ENCODE results near the gene UTS2R.

DNA sequence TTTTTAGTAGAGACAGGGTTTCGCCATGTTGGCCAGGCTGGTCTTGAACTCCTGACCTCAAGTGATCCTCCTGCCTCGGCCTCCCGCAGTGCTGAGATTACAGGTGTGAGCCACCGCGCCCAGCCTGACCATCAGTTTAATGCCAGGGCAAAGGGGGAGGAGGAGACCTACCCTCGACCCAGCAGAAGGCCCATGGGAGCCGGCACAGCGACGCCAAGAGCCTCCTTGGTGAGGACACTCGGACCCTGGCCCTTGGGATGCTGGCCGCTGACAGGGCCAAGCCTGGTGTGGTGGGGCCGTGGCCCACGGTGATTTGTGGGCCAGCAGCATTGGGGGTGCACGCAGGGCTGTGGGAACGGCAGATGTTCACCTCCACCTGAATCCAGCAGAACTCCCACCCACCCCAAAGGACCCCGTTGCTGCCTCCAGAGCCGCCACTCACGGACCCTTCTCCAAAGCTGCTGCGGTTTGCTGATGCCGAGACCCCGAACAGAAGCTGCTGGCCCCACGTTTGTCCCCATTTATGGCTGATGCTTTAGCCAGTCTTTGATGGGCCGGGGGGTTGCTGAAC is 20.0 kb downstream of the UTS2R start:
- TF ChIP-seq POLR2A (IDR thresholded peaks at IDR 0.05; ENCODE audit: low read length) (no peak), GATA1 (IDR thresholded peaks at IDR 0.05; ENCODE audit: low read depth, low read length) (no peak)

All from erythroblast (primary cell).